Uterus (tissue), 2 donors: ENCODE data around the gene NID2.

ENCODE experiments used
- POLR2A ChIP-seq, 2 donors: fragments of 450-650 bp; IDR thresholded peaks; one replicate each; pipeline ENCODE4 v1.6.1; 2016; ENCODE audit warnings: antibody characterized with exemption in 2 of 2, mild to moderate bottlenecking in 1 of 2, moderate library complexity in 1 of 2
- TF ChIP-seq, protein P1 (sequence below), 4 experiments: fragments of 200-600 bp in 2 of 4; fragments of 450-650 bp in 2 of 4; sonication (generic) in 2 of 4; IDR thresholded peaks; one replicate each; pipeline ENCODE4 v1.5.1; 2016 to 2019; ENCODE audit warnings: antibody characterized with exemption in 4 of 4, mild to moderate bottlenecking in 2 of 4, moderate library complexity in 1 of 4

DNA sequence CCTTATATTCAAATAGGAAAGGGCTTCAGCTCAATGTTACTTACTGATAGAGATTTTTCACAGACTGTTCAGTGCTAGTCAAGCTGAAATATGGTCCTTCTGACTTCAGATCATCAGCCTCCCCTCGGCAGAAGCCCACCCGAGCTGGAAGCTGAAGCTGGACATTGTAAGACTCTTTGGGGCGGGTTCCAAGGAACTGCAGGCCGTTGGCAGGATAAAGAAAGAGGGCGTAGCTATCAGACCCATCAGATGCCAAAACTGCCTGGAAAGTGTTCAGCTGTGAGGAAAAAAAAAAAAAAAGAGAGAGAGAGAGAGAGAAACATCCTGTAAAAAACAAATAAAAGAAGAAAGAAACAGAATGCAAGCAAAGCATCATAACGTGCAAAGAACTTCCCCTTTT is 8.8 kb downstream of the NID2 start:
- TF ChIP-seq, protein P1, sequence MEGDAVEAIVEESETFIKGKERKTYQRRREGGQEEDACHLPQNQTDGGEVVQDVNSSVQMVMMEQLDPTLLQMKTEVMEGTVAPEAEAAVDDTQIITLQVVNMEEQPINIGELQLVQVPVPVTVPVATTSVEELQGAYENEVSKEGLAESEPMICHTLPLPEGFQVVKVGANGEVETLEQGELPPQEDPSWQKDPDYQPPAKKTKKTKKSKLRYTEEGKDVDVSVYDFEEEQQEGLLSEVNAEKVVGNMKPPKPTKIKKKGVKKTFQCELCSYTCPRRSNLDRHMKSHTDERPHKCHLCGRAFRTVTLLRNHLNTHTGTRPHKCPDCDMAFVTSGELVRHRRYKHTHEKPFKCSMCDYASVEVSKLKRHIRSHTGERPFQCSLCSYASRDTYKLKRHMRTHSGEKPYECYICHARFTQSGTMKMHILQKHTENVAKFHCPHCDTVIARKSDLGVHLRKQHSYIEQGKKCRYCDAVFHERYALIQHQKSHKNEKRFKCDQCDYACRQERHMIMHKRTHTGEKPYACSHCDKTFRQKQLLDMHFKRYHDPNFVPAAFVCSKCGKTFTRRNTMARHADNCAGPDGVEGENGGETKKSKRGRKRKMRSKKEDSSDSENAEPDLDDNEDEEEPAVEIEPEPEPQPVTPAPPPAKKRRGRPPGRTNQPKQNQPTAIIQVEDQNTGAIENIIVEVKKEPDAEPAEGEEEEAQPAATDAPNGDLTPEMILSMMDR (IDR thresholded peaks at IDR 0.05): no peak
- TF ChIP-seq POLR2A (IDR thresholded peaks at IDR 0.05): no peak
